Neuron (in vitro differentiated cells): ENCODE results near the gene FLNB.

Source experiments
- H2AFZ ChIP-seq: one replicate; pipeline ENCODE4 v1.6.1; 2013; ENCODE audit warnings: low read depth, mild to moderate bottlenecking, inconsistent platforms, low read length, moderate library complexity
- H3K27me3 ChIP-seq: one replicate; pipeline ENCODE4 v1.6.1; 2013; ENCODE audit warnings: low read length; ENCODE audit not compliant: insufficient read depth
- H3K36me3 ChIP-seq: one replicate; pipeline ENCODE4 v1.6.1; 2013; ENCODE audit warnings: low read length; ENCODE audit not compliant: insufficient read depth
- H3K4me1 ChIP-seq: one replicate; pipeline ENCODE4 v1.6.1; 2013; ENCODE audit warnings: low read length; ENCODE audit not compliant: insufficient read depth
- H3K4me3 ChIP-seq: 2 replicates; pipeline ENCODE4 v1.5.1; 2013; ENCODE audit warnings: mild to moderate bottlenecking, low read length, moderate library complexity
- H3K9me3 ChIP-seq: one replicate; pipeline ENCODE4 v1.6.1; 2013; ENCODE audit warnings: low read length

Gene FLNB

GRCh38 chr3:58112185-58112535, 103.9 kb downstream of the FLNB start:
- Histone ChIP-seq H3K4me1 (peaks cover 6% of the 10 kb centered on the region), H3K36me3 (peaks cover 43% of the 10 kb centered on the region), H2AFZ (no peak overlapping the region), H3K27me3 (no peaks in the 10 kb centered on the region), H3K9me3 (peaks cover 8% of the 10 kb centered on the region), H3K4me3 (no peak overlapping the region)

- H3K36me3 ChIP-seq: peaks cover 25% of the 10 kb centered on the region
- no peak overlapping the region for H3K4me3 ChIP-seq
- H2AFZ ChIP-seq: no peak overlapping the region
- peaks cover 18% of the 10 kb centered on the region for H3K4me1 ChIP-seq
- no peaks in the 10 kb centered on the region for H3K27me3 ChIP-seq
- H3K9me3 ChIP-seq: no peaks in the 10 kb centered on the region
These were observed 107.0 kb downstream of the FLNB start for GRCh38 chr3:58115175-58115574.

DNA sequence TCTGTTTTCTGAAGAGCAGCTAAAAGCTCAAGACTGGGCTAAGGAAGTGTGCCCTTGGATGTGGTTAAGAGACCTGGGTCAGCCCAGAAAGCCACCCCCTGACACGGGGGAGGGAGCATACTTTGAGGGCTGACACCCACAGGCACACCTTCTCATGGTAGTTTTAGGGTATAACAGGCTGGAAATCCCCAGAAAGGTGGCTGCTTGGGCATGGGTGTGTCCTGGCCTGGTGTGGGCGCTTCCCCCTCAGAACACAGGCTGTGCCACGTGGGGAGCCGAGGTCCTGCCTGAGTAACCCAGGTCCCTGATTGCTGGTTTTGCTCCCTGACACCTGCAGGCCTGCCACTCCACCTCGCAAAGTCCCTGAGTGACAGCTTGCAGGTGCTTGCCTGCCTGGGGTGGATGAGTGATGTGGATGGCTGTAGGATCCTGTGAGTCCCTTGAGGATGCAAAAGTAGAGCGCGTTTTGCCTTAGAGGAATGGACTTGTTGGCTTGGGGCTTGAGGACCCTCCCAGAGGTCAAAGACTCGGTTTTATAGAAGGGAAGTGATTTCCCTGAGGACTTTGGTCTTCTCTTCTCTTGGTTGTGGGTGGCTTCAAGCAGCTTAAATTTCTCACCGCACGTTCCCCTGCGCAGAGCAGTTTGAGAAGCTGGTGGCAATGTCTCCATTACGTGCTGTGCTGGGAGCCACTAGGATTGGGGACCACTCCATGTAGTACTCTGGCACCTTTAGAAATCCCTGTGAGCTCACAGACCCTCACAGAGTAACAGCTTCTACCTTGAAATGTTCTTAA, 108.1 kb downstream of the FLNB start:
- Histone ChIP-seq H3K4me3 (no peak overlapping the region), H3K4me1 (peaks cover 18% of the 10 kb centered on the region), H3K36me3 (peaks cover 28% of the 10 kb centered on the region), H3K9me3 (no peaks in the 10 kb centered on the region), H3K27me3 (no peaks in the 10 kb centered on the region), H2AFZ (no peak overlapping the region)

DNA sequence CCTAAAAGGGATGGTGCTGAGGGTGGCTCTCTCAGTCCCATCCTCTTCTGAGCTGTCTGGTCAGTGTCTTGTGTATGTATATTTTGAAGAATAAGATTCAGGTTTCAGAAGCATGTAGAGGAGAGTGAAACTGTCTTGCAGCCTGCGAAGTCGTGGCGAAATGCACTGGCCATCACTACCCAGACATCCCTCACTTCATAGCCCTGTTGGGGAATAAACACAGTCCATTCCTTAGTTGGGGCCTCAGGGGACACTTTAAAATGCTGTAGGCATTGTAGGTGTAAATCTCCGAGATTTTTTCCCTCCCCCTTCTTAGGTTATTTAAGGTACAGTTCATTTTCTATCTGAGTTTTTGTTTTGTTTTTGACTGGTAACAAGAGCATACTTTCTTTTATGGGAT, 108.8 kb downstream of the FLNB start:
- Histone ChIP-seq H3K4me3 (no peak overlapping the region), H3K4me1 (peaks cover 18% of the 10 kb centered on the region), H3K9me3 (no peaks in the 10 kb centered on the region), H3K36me3 (peaks cover 25% of the 10 kb centered on the region), H3K27me3 (no peaks in the 10 kb centered on the region), H2AFZ (no peak overlapping the region)

- H3K4me3 ChIP-seq: no peak overlapping the region
- H3K9me3 ChIP-seq: no peaks in the 10 kb centered on the region
- H3K36me3 ChIP-seq: peaks cover 19% of the 10 kb centered on the region
- peaks cover 18% of the 10 kb centered on the region for H3K4me1 ChIP-seq
- no peaks in the 10 kb centered on the region for H3K27me3 ChIP-seq
- no peak overlapping the region for H2AFZ ChIP-seq
These were observed 109.4 kb downstream of the FLNB start for GRCh38 chr3:58117561-58118181.

DNA sequence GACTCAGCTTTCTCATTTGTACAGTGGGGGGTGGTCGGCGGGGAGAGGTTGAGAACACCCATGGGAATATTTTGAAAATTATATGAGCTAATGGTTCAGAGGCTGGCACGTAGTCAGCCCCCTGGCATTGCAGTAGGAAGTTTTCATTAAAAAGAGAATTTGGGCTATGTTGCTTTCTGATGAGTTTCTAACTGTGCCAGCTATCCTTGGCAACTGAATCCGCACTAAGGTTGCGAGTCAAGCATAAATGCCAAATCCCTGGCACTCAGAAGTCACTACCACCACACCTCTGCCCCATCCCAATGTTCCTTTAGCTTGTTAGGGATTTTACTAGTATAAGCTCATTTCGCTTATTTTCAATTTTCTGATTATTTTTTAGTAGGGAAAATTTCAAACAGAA, 111.0 kb downstream of the FLNB start:
- peaks cover 18% of the 10 kb centered on the region for H3K4me1 ChIP-seq
- H3K27me3 ChIP-seq: no peaks in the 10 kb centered on the region
- no peak overlapping the region for H3K4me3 ChIP-seq
- peaks cover 30% of the 10 kb centered on the region for H3K36me3 ChIP-seq
- H3K9me3 ChIP-seq: peaks cover 2% of the 10 kb centered on the region
- H2AFZ ChIP-seq: no peak overlapping the region

DNA sequence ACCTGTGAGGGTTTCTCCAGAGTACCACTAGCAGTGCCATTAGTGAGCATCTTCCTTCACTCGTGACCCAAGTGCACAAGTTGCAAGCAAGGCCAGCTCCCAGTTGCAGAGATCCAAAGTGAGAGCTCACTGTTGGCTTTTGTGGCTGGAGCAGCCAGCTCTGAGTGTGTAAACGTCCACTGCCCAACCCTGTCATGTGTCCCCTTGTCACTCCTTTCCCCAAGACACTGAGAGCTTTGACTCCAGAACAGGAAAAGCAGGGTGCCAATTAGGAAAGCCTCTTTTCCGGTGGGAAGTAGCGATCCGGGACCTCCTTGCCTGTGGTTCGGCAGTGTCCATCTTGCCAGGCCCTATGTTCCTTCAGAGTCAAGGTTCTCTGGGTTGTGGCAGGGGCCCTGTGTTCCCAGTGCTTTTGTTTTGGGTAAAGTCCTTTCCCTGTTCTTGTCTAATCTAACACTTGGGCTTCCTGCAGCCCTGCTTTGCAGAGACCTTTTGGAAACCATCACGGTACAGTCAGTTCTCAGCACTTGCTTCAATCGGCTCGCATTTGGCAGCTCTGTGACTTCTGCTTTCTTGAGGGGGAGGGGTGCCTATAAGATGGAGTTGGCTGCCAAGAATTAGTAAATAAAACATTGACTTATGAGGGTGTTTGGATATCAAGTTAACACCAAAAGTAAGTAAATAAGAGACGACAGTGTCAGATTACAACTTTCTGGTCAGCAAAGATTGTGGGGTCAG, 112.0 kb downstream of the FLNB start:
- no peak overlapping the region for H3K4me3 ChIP-seq
- peaks cover 2% of the 10 kb centered on the region for H3K9me3 ChIP-seq
- peaks cover 18% of the 10 kb centered on the region for H3K4me1 ChIP-seq
- no peaks in the 10 kb centered on the region for H3K27me3 ChIP-seq
- peaks cover 35% of the 10 kb centered on the region for H3K36me3 ChIP-seq
- no peak overlapping the region for H2AFZ ChIP-seq

DNA sequence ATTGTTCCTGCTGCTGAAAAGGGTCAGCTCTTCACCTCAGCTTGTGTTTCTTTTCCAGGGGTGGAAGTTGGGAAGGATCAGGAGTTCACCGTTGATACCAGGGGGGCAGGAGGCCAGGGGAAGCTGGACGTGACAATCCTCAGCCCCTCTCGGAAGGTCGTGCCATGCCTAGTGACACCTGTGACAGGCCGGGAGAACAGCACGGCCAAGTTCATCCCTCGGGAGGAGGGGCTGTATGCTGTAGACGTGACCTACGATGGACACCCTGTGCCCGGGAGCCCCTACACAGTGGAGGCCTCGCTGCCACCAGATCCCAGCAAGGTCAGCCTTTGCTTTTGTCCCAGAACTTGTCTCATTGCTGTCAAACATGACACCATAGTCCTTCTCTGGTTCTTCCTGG, 113.0 kb downstream of the FLNB start:
- H3K4me3 ChIP-seq: no peak overlapping the region
- H2AFZ ChIP-seq: no peak overlapping the region
- H3K4me1 ChIP-seq: peaks cover 18% of the 10 kb centered on the region
- H3K36me3 ChIP-seq: peaks cover 40% of the 10 kb centered on the region
- H3K27me3 ChIP-seq: no peaks in the 10 kb centered on the region
- peaks cover 6% of the 10 kb centered on the region for H3K9me3 ChIP-seq

- Histone ChIP-seq H3K4me3 (no peak overlapping the region), H3K9me3 (peaks cover 9% of the 10 kb centered on the region), H3K27me3 (no peaks in the 10 kb centered on the region), H3K36me3 (peaks cover 47% of the 10 kb centered on the region), H3K4me1 (peaks cover 2% of the 10 kb centered on the region), H2AFZ (no peak overlapping the region)
These were observed 114.9 kb downstream of the FLNB start for GRCh38 chr3:58122936-58123700.

DNA sequence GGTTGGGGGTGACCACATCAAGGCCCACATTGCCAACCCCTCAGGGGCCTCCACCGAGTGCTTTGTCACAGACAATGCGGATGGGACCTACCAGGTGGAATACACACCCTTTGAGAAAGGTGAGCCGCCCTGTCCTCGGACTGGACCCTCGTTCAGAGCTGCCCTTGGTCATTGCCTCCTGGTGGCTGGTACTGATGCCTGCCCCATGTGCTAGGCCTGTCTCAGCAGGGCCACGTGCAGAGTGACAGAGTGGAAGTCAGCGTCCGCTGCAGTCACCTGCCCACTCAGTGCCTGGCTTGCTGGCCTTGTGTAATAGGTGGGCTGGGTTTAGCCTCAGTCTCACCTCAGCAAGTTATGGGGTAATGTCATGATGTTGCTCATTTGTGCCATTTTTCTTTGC, 116.2 kb downstream of the FLNB start:
- Histone ChIP-seq H3K36me3 (peaks cover 42% of the 10 kb centered on the region), H3K4me1 (no peaks in the 10 kb centered on the region), H3K9me3 (peaks cover 12% of the 10 kb centered on the region), H3K4me3 (no peak overlapping the region), H3K27me3 (no peaks in the 10 kb centered on the region), H2AFZ (no peak overlapping the region)

DNA sequence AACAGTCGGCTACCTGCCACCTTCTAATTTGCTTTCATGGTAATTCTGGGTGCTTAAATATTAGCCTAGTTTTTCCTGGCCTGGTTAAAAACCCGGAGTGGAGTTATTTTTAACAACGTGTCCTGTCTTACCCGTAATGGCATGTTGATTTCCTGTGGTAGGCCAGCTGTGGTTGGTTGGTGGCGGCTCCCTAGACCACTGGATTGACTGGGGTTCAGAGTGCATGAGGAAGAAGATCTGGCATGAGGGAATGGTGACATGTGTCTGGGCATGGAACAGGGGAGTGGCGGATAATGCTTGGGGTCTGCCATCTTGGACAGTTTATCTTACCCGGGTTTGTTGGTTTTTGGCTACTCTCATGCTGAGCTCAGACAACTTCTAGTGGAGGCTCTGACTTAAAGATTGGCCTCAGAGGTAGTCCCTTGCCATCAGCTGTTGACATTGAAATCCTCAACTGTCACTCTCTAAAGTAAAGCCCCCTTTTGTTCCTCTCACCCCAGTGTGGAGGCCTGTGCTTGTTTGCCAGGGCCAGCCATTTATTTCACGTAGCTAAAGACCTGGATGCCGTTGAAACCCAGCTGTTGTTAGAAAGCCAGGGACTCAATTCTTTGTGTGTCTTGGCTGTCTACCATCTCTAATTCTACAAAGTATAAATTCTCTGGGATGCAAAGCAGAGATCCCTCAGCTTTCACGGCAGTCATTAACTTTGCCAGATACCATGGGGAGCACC, 121.0 kb downstream of the FLNB start:
- Histone ChIP-seq H3K27me3 (no peaks in the 10 kb centered on the region), H3K4me1 (no peaks in the 10 kb centered on the region), H3K36me3 (peaks cover 31% of the 10 kb centered on the region), H3K9me3 (peaks cover 11% of the 10 kb centered on the region), H3K4me3 (no peak overlapping the region), H2AFZ (no peak overlapping the region)

DNA sequence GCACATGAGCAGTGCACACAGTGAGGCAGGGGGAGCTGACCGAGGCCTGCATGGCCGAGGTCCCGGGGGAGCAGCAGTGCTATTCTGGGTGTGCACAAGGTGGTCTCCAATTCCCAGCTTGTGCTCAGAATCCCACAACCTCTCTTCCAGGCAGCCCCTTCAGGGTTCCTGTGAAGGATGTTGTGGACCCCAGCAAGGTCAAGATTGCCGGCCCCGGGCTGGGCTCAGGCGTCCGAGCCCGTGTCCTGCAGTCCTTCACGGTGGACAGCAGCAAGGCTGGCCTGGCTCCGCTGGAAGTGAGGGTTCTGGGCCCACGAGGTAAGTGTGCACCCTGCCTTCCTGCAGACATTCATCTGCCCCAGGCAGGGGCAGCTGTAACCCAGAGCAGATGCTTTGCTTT, 122.4 kb downstream of the FLNB start:
- peaks cover 29% of the 10 kb centered on the region for H3K36me3 ChIP-seq
- H3K9me3 ChIP-seq: peaks cover 7% of the 10 kb centered on the region
- H3K27me3 ChIP-seq: no peaks in the 10 kb centered on the region

More for the DNA sequence above, 122.4 kb downstream of the FLNB start:
- no peaks in the 10 kb centered on the region for H3K4me1 ChIP-seq
- H3K4me3 ChIP-seq: no peak overlapping the region
- H2AFZ ChIP-seq: no peak overlapping the region
